NB4 (cell line): ENCODE measurements around the gene TCF25.

Source experiments
- DNase-seq: peaks from one replicate; pipeline ENCODE4 v3.0.0; 2010; ENCODE audit warnings: low read depth
- H3K4me3 ChIP-seq: one replicate; pipeline ENCODE4 v1.5.1; 2011; ENCODE audit warnings: mild to moderate bottlenecking, low read depth, low read length, moderate library complexity
- MYC ChIP-seq: IDR thresholded peaks from 2 replicates; pipeline ENCODE4 v1.6.1; 2011; ENCODE audit warnings: low read depth, low read length
- POLR2A ChIP-seq: IDR thresholded peaks from 2 replicates; pipeline ENCODE4 v1.6.1; 2011; ENCODE audit warnings: mild to moderate bottlenecking; ENCODE audit not compliant: insufficient read length; ENCODE audit errors: extremely low read depth
- TF ChIP-seq, protein P1 (sequence below): IDR thresholded peaks from 2 replicates; pipeline ENCODE4 v1.6.1; 2011; ENCODE audit warnings: low read depth, low read length
- TF ChIP-seq, protein P2 (sequence below): IDR thresholded peaks from one replicate; pipeline ENCODE4 v1.5.1; 2012; ENCODE audit warnings: low read depth, low read length

TCF25 gene

DNA sequence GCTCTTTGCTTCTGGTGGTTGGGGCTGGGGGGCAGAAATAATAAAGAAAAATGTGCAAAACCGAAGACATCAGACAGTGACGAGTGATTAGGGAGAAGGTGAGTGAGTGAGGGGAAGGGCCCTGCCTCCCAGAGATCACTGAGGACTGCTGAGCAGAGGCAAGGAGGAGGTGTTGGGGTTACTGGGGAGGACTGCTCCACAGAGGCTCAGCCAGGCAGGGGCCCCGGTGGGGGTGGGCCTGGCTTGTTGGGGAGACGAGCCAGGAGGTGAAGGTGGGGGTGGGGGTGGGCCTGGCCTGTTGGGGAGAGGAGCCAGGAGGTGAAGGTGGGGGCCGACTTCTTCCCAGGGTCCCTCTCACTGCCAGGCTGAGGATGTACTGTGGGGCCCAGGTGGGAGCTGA, 73.1 kb downstream of the TCF25 start:
- TF ChIP-seq POLR2A, result no peak
- TF ChIP-seq, protein P1, sequence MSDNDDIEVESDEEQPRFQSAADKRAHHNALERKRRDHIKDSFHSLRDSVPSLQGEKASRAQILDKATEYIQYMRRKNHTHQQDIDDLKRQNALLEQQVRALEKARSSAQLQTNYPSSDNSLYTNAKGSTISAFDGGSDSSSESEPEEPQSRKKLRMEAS, result no peak
- TF ChIP-seq, protein P2, sequence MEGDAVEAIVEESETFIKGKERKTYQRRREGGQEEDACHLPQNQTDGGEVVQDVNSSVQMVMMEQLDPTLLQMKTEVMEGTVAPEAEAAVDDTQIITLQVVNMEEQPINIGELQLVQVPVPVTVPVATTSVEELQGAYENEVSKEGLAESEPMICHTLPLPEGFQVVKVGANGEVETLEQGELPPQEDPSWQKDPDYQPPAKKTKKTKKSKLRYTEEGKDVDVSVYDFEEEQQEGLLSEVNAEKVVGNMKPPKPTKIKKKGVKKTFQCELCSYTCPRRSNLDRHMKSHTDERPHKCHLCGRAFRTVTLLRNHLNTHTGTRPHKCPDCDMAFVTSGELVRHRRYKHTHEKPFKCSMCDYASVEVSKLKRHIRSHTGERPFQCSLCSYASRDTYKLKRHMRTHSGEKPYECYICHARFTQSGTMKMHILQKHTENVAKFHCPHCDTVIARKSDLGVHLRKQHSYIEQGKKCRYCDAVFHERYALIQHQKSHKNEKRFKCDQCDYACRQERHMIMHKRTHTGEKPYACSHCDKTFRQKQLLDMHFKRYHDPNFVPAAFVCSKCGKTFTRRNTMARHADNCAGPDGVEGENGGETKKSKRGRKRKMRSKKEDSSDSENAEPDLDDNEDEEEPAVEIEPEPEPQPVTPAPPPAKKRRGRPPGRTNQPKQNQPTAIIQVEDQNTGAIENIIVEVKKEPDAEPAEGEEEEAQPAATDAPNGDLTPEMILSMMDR, result no peak
- TF ChIP-seq MYC, result no peak
- DNase-seq, result no peak
- H3K4me3 ChIP-seq, result no peak overlapping the region

DNA sequence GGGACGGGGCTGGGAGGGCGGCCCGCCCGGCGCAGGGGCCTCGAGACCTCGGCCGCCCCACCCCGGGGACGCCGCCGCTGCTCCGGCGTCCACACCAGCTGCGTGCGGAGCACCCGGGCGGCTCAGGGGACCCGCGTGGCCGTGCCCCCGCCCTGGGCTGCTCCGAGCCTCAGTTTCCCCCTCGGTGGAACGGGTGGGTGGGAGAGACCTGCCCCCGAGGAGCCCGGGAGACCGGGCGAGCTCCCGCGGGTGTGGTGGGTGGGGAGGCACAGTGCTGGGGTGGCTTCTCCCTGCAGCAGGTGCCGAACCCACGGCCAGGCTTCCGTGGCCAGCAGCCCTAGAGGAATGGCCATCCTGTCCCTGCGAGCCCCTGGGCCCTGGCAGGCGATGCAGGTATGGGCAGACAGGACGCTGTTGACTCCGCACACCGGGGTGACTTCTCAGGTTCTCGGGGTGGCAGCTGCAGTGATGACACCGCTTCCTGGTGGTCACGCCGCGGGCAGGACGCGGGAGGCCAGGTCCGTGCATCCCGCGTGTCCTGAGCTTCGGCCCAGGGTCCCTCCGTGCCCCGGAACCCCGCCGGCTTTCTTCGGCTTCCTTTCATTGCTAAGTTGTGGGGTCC, 75.8 kb downstream of the TCF25 start:
- TF ChIP-seq, protein P2, result no peak
- TF ChIP-seq, protein P1, result no peak
- no peak for TF ChIP-seq POLR2A
- no peak for TF ChIP-seq MYC
- H3K4me3 ChIP-seq, result peak overlapping the region; percentile 34
- DNase-seq, result no peak

DNA sequence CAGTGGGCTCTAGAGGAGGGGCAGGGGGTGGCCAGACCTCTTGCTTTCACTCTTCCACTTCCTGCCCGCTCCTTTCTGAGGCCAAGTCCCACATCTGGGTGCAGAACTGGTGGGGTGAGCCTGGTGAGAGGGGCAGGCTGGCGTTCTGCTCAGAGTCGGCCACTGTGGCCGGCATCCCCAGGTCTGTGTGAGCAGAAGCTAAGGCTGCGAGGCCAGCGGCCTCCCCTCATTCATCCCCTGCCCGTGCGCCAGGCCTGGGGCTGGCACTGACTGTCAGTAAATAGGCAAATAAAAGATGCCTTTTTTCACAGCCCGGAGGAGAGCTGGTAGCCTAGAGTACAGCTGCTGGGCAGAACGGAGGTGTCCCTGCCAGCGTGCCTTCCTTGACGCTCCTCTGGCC, 76.4 kb downstream of the TCF25 start:
- no peak for DNase-seq
- TF ChIP-seq POLR2A, result no peak
- TF ChIP-seq, protein P2, result no peak
- no peak for TF ChIP-seq MYC
- TF ChIP-seq, protein P1, result no peak
- no peak overlapping the region for H3K4me3 ChIP-seq

DNA sequence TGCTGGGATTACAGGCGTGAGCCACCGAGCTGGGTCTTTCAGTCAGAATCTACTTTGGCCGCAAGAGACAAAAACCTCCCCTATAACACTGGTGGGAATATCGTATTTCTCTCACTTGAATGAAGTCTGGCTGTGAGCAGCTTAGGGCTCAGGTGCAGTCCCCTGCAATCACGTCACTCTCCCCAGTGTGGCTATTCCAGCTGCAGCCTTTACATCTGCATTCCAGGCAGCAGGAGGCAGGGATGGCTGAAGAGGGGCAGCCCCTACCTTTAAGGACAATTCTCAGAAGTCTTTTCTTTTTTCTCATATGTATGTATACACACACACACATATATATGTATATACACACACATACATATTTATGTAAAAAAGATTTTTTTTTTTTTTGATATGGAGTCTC, 78.1 kb downstream of the TCF25 start:
- DNase-seq, result no peak
- H3K4me3 ChIP-seq, result no peak overlapping the region
- TF ChIP-seq, protein P2, result no peak
- TF ChIP-seq, protein P1, result no peak
- TF ChIP-seq POLR2A, result no peak
- no peak for TF ChIP-seq MYC

DNA sequence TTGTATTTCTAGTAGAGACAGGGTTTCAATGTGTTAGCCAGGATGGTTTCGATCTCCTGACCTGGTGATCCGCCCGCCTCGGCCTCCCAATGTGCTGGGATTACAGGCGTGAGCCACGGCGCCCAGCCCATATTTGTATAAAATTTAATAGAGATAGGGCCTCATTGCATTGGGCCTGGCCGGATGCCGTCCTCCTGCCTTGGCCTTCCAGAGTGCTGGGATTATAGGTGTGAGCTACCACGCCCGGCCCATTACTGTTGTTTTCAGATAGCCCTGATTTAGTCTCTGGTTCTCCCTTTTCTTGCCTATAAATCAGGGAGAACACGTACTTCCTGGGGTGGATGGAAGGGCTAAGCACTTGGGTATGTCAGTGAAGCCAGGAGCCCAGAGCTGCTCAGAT, 78.7 kb downstream of the TCF25 start:
- no peak overlapping the region for H3K4me3 ChIP-seq
- no peak for DNase-seq
- TF ChIP-seq POLR2A (no peak), MYC (no peak)
- TF ChIP-seq, protein P1, result no peak
- TF ChIP-seq, protein P2, result no peak

DNA sequence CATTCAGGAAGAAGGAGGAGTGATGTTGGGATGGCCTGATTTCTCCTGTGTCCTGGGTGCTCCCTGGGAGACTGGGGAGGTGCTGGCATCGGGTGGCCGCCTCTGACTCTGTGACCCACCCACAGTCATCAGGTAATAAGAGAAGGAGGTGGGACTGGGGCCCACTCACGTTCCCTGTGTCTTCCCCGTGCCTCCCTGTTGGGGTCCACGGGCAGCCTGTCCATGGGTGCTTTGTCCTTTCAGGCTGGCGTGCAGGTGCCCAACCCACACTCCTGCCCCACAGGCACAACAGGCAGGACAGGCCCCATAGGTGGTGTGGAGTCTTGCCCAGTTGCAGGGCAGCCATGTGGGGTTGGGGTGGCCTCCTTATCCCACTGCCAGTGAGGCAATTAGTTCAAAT, 79.2 kb downstream of the TCF25 start:
- no peak for DNase-seq
- TF ChIP-seq, protein P2, result no peak
- no peak for TF ChIP-seq MYC
- TF ChIP-seq, protein P1, result no peak
- no peak for TF ChIP-seq POLR2A
- no peak overlapping the region for H3K4me3 ChIP-seq
